CD4-positive, alpha-beta T cell treated with Interleukin-15 for 4 hours (primary cell): ENCODE results near the gene FRMPD2.
"Not testable (repeated sequence)": the region's sequence is repeated elsewhere in the genome, so short reads cannot be mapped to it uniquely, and the experiment has no call there.

Experiments
- DNase-seq: peaks from one replicate; pipeline ENCODE4 v3.0.0-alpha.2; 2020; ENCODE audit warnings: low spot score

The FRMPD2 gene

DNA sequence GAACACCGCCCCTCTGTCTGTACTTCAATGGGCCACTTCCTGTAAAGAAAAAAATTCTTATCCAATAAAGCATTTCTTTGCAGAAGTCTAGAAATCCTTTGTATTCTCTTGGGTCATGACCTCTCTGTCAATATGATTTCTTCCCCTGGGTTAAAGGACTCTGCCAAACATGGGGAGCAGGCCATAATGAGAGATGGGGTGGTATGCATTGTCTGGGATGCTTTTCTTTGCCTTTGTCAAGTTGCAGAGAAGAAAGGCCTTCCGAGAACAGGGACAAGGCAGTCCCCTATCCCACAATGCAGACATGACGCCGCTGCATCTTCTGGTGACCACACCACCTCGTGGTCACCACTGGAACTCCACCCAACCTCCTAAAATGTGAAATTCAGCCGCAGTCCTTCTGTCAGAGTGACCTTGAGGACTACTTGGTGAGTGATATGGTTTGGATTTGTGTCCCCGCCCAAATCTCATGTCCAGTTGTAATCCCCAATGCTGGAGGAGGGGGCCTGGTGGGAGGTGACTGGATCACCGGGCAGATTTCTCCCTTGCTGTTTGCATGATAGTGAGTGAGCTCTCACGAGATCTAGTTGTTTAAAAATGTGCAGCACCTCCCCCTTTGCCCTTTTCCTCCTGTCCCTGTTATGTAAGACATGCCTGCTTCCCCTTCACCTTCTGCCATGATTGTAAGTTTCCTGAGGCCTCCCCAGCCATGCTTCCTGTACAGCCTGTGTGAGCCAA, 15.2 kb upstream of the FRMPD2 start:
- DNase-seq, result peak; percentile 36

DNA sequence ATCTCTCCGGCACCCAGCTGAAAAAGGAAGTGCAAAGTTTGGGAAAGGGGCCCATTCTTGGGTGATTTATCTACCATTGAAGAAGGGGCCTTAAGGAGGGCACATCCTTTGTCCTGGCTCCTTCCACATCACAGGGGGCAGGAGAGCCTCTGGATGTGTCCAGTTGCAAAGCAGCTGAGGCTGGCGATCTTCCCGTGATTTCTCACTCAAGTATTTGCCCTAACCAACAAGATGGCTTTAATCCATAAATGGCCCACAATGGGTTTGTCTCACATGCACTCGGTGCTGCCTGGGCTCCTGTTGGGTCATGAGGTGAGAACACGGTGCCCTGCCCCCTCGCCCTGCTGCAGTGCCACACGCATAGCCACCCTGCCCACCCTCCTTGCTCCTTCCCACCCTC, 14.2 kb upstream of the FRMPD2 start:
- no peak for DNase-seq

DNA sequence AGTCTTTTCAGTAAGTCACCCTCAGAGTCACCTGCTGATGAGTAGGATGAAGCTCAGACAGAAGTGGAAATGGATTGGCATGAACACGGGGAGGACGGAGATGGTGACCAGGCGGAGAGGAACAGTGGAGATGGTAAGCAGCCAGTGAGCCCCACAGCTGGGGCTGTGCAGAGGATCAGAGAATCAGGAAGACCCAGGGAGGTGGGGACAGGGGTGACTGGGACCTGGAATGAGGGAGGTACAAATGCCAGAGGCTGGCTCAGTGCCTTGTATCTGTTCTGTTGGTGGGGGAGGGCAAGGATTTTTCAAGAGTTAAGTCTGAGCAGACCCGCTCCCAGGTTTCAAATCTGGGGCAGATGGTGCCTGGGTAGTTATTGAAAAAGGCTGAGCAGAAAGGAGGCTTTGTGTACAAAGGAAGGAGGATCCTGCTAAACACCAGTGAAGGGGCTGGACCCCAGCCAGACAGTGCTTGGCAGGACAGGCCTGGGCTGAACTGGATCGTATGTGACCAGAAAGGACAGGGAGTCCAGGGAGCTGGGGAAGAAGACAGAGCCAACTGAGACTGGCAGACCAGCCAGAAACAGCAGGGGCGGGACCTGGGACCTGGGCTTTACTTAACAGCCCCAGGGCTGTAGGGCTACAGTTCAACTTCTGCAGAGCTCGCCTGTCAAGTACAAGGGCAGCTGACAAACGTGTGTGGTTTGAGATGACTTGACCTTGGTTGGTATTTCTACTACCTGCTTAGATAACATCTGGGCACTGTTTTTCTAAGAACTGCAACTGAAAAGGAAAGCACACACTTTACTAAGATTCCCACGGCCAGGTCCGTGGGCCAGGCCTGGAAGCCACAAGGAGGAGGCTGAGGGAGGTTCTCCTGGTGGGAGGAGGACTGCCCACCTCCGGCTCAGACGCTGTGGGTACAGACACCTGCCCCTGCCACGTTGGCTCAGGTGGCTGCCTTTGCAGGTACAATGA, 13.2 kb upstream of the FRMPD2 start:
- DNase-seq, result no peak

DNA sequence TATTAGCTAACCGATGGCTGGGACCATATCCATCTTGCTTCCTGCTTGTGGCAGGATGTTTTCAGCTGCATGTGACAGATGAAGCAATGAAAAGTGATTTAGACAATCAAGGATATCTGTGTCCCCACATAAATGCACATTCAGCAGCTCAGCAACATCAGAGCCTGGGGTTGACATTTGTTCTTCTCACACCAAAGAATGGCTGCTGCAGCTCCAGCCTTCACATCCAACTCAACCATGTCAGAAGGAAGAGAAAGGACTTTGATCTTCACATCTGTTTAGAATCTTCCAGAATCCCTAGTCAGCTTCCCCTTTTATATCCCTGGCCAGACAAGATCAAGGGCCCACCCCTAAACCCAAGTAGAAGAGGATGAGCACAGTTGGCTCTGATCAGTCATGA, 11.9 kb upstream of the FRMPD2 start:
- DNase-seq, result no peak

DNA sequence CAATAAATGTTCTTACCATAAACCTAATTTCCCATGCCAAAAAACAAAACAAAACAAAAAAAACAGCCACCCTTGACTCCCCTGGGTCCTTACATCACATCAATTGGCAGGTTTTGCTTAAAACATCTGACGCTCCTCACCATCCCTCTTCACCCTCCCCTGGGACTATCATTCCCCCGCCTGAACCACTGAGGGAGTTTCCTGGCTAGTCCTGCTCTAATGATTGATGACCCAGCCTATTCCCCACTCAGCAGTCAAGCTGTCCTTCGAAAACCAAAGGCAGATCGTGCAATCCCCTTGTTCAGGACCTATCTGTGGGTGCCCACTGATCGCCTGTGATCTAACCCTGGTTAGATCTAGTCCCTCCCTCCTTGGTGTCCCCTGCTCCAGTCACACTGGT, 11.2 kb upstream of the FRMPD2 start:
- no peak for DNase-seq

DNA sequence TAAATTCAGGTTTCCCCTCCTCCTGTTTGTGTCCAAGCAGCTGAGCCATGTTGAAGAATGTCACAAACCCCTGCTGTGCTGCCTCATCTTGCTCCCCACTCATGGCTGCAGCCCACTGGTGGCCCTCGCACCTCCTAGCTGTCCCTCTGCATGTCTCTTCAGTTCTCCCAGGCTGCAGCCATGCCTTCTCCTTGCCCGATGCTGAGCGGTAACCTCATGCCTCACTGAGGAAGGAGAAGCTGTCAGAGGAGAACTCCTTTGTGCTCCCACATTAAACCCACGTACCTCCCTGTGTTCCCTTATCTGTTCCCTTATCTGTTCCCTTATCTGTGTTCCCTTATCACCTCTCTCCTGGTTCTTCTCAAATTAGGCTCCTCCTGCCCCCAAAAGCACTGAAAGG, 10.3 kb upstream of the FRMPD2 start:
- DNase-seq, result no peak

DNA sequence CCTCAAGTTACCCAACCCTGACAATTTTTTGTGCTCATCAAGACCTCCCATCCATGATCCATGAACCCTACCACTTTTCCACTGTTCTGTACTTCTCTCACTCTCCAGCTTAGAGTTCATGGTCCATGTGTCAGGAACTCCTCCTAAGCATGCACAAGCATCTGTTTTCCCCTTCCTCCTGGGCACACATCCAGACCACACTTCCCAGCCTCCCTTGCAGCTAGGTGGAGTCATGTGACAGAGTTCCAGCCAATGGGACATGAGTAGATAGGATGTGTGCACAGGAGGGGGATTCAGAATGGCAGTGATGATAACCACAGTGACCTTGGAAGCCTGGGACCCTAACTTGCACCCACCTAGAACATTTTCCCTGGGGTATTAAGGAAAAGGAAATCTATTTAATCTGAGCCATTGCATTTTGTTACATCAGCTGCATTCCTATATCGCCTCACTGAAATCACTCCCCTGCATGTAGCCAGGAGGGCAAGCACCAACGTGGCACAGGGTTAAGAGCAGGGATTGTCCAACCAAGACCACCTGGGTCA, 9.6 kb upstream of the FRMPD2 start:
- no peak for DNase-seq

DNA sequence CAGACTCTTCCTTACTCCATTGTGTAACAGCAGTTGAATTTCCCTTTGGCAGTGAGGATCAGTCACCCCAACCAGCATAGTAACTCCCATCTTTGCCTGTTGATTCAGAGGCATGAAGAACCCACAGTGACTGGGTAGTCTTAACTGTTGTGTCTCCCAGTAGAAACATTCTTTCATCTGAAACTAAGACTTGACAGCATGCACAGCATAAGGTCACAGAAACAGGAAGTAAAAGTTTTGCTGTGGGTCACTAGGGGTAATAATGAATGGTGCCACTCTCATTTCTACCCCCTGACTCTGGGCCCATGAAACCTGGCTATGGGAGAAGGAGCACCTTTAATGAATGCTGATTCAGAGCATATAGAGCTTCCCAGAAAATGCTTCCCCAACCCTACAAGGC, 8.3 kb upstream of the FRMPD2 start:
- DNase-seq, result no peak

DNA sequence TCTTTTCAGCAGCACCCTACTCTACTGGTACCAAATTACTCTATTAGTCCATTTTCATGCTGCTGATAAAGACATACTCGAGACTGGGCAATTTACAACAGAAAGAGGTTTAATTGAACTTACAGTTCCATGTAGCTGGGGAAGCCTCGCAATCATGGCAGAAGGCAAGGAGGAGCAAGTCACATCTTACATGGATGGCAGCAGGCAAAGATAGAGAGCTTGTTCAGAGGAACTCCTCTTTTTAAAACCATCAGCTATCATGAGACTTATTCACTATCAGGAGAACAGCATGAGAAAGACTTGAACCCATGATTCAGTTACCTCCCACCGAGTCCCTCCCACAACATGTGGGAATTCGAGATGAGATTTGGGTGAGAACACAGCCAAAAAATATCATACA, 7.2 kb upstream of the FRMPD2 start:
- DNase-seq, result not testable (repeated sequence)

DNA sequence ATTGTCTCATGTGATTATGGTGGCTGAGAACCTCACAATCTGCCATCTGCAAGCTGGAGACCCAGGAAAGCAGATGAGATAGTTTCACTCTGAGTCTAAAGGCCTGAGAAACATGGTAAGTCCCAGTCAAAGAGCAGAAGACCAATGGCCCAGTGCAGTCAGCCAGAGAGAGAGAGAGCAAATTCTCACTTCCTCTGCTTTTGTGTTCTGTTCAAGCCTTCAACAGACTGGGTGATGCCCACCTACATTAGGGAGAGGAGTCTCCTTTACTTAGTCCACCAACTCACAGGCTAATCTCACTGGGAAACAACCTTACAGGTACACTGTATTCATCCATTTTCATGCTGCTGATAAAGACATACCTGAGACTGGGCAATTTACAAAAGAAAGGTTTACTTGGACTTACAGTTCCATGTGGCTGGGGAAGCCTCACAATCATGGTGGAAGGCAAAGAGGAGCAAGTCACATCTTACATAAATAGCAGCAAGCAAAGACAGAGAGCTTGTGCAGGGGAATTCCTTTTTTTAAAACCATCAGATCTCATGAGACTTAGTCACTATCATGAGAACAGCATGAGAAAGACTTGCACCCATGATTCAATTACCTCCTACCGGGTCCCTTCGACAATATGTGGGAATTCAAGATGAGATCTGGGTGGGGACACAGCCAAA, 4.7 kb upstream of the FRMPD2 start:
- no peak for DNase-seq

DNA sequence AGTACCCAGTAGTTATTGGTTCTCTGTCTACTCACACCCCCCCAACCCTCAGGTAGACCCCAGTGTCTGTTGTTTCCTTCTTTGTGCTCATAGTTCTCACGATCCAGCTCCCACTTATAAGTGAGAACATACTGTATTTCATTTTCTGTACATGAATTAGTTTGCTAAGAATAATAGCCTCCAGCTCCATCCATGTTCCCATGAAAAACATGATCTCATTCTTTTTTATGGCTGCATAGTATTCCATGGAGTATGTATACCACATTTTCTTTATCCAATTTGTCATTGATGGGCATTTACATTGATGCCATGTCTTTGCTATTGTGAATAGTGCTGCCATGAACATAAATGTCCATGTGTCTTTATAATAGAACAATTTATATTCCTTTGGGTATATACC, 2.6 kb upstream of the FRMPD2 start:
- DNase-seq, result no peak

DNA sequence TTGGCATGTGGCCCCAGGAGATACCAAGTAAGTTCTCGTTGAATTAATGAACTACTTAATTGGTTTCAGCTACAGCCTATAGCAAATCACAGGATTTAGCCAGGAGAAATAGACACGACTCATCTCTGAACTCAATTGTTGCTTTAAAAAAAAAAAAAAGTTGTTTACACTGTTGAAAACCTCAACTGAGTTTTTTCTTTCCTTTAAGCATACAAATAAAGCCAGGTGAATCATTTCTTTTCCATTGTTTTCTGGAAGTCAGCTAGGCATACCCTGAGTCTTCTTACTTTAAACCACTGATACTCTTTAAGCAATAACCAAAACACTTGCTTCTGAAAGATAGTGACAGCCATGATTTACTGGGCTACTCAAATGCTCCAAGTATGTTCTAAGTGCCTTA, 755 bp downstream of the FRMPD2 start:
- no peak for DNase-seq

DNA sequence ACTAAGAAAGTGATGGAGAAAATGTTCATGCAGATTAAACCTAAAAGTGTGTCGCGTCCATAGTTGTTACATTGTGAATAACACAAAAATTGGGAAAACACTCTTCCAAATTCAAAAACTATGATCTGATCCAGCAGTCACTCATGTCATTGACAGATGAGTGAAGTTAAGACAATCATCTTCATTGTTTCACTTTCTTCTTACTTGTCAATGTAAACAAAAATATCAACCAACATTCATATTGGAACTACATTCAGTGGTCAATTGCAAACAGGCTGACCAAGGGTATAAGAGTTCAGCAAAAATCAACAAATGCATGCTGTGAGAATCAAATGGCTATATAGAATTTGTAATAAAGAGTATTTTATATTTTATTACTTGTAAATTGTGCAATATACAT, 1.8 kb downstream of the FRMPD2 start:
- DNase-seq, result no peak

DNA sequence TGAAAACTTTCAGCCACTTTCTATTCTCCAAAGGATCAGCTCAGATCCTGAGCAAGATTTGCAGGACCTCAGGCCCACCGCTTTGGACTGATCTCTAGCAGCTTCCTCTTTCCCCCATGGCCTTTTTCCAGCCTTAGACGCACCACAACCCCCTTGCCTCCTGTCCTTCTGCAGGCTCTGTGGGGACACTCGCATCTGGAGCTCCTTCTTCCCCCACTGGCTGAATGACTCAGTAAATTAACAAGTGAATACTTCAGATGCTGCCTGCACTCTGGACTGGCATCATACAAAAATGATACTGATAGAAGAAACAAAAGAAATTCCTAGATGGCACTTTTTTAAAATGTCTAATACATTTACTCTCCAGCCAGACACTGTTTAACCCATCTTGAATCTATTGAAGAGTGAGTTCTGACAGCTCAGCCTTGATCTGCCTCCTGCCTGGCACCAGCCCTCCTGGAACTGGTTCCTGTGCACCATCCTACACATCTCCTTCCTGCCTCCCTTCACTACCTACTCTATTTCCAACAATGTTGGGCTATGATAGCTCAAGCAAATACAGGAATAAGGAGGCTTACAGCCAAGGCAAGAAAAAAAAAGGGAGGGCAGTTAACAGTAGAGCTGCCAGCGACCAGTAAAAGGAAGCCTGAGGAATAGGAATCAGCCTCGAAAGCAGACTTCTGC, 3.3 kb downstream of the FRMPD2 start:
- no peak for DNase-seq

DNA sequence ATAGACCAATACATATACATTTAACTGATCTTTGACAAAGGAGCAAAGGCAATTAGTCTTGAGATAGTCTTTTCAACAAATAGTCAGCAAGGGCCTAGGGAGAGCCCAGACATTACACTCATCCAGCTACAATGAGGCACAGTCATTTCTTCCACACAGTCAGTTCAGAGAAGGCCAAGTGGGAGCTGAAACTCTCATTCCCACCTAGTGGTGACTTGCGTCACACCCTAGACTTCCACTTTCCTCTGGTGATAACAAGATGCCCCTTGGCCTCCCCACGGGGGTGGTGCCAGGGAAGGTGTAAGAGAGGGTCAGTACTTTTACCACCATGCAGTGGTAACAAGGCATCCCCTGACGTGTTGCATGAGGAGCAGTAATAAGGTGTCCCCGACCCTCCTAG, 8.0 kb downstream of the FRMPD2 start:
- DNase-seq, result no peak

DNA sequence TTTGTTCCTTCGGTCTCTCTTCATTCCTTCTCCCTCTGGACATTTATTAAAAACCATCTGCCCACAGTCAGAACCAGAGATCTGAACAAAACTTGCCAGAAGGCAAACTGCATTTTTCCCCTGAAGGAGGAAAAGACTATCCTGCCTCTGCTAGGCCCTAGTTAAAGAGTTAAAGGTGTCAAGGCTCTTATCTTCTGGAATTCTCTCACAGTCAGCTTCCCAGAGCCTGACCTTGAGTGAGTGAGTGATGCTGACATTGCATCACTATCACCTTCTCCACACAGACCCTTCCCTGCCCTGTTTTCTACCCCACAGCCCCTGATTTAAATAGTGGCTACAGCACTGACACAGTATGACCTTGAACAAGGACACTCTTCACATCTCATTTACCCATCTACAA, 16.4 kb downstream of the FRMPD2 start:
- no peak for DNase-seq

DNA sequence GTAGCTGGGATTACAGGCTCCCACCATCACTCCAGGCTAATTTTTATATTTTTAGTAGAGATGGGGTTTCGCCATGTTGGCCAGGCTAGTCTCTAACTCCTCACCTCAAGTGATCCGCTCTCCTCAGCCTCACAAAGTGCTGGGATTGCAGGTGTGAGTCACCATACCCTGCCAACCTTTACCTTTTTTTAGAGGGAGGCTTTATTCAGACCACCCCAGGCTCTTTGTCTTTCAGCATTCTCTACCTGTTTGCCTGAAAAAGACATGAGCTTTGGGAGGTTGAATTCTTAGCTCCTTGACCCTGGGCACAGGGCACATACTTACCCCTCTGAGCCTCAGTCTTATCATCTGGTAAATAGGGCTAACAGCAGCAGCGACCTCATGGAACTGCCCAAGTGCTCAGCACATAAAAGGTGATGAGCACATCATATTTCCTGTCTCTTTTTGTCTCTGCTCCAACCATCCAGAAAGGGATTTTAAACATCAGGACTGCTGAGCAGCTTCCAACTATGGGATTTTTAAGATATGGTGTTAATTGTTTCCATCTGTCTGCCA, 17.0 kb downstream of the FRMPD2 start:
- no peak for DNase-seq

DNA sequence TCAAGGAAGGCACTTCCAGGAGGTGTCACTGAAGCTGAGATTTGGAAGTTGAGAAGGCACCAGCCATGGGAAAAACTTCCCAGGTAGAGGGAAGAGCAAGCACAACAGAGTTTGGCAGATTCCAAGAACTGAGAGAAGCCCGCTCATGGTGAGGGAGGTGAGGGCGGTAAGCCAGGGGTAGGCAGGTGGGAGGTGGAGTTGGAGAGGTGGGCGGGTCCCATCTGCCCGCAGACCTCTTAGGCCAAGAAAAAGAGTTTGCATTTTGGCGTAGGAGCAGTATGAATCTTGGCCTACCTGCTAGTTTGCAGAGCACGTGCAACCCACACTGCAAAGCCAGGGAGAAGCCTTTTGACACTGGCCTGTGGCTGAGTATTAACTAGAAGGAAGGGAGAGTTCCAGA, 18.8 kb downstream of the FRMPD2 start:
- no peak for DNase-seq

DNA sequence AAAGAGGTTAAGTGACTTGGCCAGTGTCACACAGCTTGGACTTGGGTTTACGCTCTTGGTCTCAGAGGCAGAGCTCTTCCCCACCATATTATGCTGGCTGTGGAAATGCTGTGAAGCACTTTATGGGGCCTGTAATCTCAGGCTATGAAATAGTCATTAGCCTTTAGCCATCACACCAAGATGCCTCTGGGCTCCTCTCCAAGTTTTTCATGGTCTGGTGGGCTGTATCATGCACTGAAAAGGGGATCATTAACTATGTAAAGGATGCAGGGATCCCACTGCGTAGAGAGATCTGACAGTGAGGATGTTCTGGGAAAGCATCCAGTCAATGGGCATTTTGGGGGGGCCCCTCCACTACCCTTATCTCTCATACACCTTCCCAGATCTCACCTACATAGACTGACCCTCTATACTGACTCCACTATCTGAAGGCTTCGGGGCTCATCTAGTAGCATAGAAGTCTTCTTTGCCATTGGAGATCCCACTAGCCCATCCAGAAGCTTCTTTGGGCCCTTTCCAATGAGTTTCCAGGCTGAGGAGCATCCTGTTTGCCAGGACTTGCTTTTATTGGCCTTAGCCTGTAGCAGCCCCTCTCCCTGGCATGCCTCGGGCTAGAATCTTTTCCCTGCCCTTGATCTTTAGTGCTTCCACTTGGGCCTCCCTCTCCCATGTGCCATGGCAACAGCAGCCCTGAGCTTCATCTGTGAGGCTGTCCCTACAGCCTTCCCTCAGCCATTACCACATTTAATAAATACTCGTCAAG, 19.6 kb downstream of the FRMPD2 start:
- no peak for DNase-seq

DNA sequence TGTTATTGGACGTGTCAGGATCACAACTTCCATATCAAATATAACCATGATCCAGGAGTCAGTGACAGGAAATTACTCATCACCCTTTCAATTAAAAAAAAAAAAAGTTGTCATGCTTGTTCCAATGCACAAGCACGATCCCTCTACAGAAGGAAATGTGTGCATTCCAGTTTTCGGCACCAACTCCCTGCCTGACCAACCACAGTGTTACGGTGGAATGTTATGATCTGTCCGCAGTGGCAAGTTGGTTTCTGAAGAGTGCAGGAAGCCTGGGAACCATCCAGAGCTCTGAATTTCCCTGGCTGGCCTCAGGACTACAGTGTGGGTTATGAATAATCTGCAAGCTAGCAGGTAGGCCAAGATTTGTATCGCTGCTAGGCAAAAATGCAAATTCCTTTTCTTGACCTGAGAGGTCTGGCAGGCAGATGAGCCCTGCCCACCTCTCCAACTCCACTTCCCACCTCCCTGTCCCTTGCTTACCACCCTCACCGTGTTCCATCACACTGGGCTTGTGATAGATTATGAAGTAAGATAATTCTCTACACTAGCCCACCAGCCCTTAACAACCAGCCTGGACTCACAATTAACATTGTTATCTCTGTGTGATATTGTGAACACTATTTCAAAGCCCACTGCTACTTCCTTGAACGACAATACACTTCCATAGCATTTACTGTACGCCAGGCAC, 20.4 kb downstream of the FRMPD2 start:
- DNase-seq, result no peak

DNA sequence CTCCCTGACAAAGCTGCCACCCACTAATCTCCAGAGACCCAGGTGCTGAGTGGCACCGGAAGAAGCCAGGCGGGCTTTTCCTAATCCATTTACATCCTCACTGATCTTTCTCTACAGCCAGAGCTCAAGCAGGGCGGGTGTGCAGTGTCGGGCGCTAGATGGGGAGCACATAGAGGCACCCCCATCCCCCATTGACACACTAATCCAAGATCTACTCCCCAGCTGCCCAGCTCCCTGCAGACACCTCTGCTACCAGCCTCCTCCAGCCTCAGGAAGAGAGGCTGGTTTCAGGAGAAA, 22.2 kb downstream of the FRMPD2 start:
- no peak for DNase-seq
